Fibroblast of lung (primary cell): ENCODE results near the gene THAP9. TPM values are rescaled to one million over a fixed set of nuclear protein-coding genes. Genes with fewer than 3 reads are reported as not detected.

Experiments
- DNase-seq, 2 donors: peaks; one replicate each; pipeline versions ENCODE4 v3.0.0 to v3.0.0-alpha.2; 2010; ENCODE audit warnings: low read depth in 2 of 2
- H2AFZ ChIP-seq: 2 replicates; pipeline ENCODE4 v1.5.1; 2012; ENCODE audit warnings: low read length, control low read depth, inconsistent platforms
- H3K27ac ChIP-seq: 2 replicates; pipeline ENCODE4 v1.5.1; 2011; ENCODE audit warnings: low read length, control low read depth; ENCODE audit not compliant: insufficient read depth
- H3K27me3 ChIP-seq: 2 replicates; pipeline ENCODE4 v1.5.1; 2011; ENCODE audit warnings: mild to moderate bottlenecking, low read length; ENCODE audit not compliant: control insufficient read depth, insufficient read depth
- H3K36me3 ChIP-seq: 2 replicates; pipeline ENCODE4 v1.5.1; 2011; ENCODE audit warnings: low read length; ENCODE audit not compliant: control insufficient read depth, insufficient read depth
- H3K4me1 ChIP-seq: 2 replicates; pipeline ENCODE4 v1.5.1; 2011; ENCODE audit warnings: low read length; ENCODE audit not compliant: control insufficient read depth, insufficient read depth; ENCODE audit errors: extremely low read depth
- H3K4me2 ChIP-seq: 2 replicates; pipeline ENCODE4 v1.5.1; 2011; ENCODE audit warnings: low read length, control low read depth; ENCODE audit not compliant: insufficient read depth; ENCODE audit errors: extremely low read depth
- H3K4me3 ChIP-seq, 4 experiments: fragments of 200-600 bp in 1 of 4; sonication (generic) in 1 of 4; replicated peaks in 1 of 4; 2 replicates each; pipeline ENCODE4 v1.5.1; 2011 to 2016; ENCODE audit warnings: low read length in 4 of 4, low read depth in 3 of 4, mild to moderate bottlenecking in 3 of 4, control low read depth in 2 of 4, inconsistent platforms in 1 of 4, mixed read lengths in 1 of 4; ENCODE audit not compliant: insufficient read depth in 1 of 4; ENCODE audit errors: control extremely low read depth in 1 of 4
- H3K79me2 ChIP-seq: 2 replicates; pipeline ENCODE4 v1.5.1; 2012; ENCODE audit warnings: mild to moderate bottlenecking, low read length, inconsistent platforms; ENCODE audit not compliant: control insufficient read depth, insufficient read depth
- H3K9ac ChIP-seq: 2 replicates; pipeline ENCODE4 v1.5.1; 2011; ENCODE audit warnings: mild to moderate bottlenecking, low read length, control low read depth; ENCODE audit not compliant: insufficient read depth
- H3K9me3 ChIP-seq: 2 replicates; pipeline ENCODE4 v1.5.1; 2012; ENCODE audit warnings: low read depth, low read length; ENCODE audit not compliant: control insufficient read depth, insufficient read depth
- H4K20me1 ChIP-seq: 2 replicates; pipeline ENCODE4 v1.5.1; 2011; ENCODE audit warnings: low read length; ENCODE audit not compliant: control insufficient read depth, insufficient read depth; ENCODE audit errors: extremely low read depth
- EZH2 ChIP-seq: IDR thresholded peaks from 2 replicates; pipeline ENCODE4 v1.5.1; 2012; ENCODE audit warnings: low read length, control low read depth, mild to moderate bottlenecking; ENCODE audit errors: missing control alignments
- polyA plus RNA-seq, 2 donors: library from polyadenylated mRNA; depleted of rRNA in 1 of 2; stranded (reverse) in 1 of 2; unstranded in 1 of 2; fragments of >200 nt; gene quantifications; 2 replicates each; pipeline ENCODE4 v1.2.1, GENCODE V29; 2011 to 2012; ENCODE audit warnings: missing spikeins in 1 of 2
- total RNA-seq: library from RNA; depleted of rRNA; stranded (reverse); fragments of >200 nt; gene quantifications from 2 replicates; pipeline ENCODE4 v1.2.1, GENCODE V29; 2014
- TF ChIP-seq, protein P1 (sequence below), 2 donors: IDR thresholded peaks in 1 of 2; conservative IDR thresholded peaks in 1 of 2; 1 replicate in 1 of 2; 2 replicates in 1 of 2; pipeline ENCODE4 v1.5.1; 2011 to 2012; ENCODE audit warnings: low read length in 2 of 2, control low read depth in 1 of 2, inconsistent platforms in 1 of 2, low read depth in 1 of 2, mild to moderate bottlenecking in 1 of 2

Gene THAP9
- total and polyA plus RNA-seq, 2 donors (not counting 1 experiment from before 2014, with no cell fraction given): 2.4 to 5.6 TPM

DNA sequence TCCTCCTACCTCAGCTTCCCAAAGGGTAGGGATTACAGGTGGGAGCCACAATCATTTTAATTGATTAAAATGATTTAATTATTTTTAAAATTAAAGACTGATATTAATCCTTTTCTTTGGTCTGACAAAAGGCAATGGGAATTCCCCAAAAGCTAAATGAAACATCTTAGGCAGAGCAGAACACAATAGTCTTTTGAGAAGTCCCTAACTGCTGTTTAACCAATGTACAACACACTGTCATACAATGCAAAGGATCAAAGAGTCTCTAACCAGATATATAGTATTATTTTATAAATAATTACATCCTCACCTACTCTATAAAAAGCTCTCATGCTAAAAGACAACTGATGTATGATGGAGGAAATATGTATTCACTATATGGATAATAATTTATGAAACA, 47.0 kb downstream of the THAP9 start:
- TF ChIP-seq, protein P1, sequence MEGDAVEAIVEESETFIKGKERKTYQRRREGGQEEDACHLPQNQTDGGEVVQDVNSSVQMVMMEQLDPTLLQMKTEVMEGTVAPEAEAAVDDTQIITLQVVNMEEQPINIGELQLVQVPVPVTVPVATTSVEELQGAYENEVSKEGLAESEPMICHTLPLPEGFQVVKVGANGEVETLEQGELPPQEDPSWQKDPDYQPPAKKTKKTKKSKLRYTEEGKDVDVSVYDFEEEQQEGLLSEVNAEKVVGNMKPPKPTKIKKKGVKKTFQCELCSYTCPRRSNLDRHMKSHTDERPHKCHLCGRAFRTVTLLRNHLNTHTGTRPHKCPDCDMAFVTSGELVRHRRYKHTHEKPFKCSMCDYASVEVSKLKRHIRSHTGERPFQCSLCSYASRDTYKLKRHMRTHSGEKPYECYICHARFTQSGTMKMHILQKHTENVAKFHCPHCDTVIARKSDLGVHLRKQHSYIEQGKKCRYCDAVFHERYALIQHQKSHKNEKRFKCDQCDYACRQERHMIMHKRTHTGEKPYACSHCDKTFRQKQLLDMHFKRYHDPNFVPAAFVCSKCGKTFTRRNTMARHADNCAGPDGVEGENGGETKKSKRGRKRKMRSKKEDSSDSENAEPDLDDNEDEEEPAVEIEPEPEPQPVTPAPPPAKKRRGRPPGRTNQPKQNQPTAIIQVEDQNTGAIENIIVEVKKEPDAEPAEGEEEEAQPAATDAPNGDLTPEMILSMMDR (conservative IDR thresholded peaks at IDR 0.05 in 1 of 2, IDR thresholded peaks at IDR 0.05 in 1 of 2; ENCODE audit: low read depth in 1 of 2, low read length in 2 of 2): no peak
- no peak for TF ChIP-seq EZH2
- H3K79me2 ChIP-seq: peaks cover 3% of the 10 kb centered on the region
- no peaks in the 10 kb centered on the region for H3K4me1 ChIP-seq
- H3K27ac ChIP-seq: no peak overlapping the region
- no peak overlapping the region for H2AFZ ChIP-seq
- no peak for DNase-seq
- no peaks in the 10 kb centered on the region for H3K27me3 ChIP-seq
- no peak overlapping the region for H3K4me3 ChIP-seq
- H3K9ac ChIP-seq: no peak overlapping the region
- H3K9me3 ChIP-seq: no peaks in the 10 kb centered on the region
- no peak overlapping the region for H3K4me2 ChIP-seq
- no peaks in the 10 kb centered on the region for H4K20me1 ChIP-seq
- no peaks in the 10 kb centered on the region for H3K36me3 ChIP-seq

DNA sequence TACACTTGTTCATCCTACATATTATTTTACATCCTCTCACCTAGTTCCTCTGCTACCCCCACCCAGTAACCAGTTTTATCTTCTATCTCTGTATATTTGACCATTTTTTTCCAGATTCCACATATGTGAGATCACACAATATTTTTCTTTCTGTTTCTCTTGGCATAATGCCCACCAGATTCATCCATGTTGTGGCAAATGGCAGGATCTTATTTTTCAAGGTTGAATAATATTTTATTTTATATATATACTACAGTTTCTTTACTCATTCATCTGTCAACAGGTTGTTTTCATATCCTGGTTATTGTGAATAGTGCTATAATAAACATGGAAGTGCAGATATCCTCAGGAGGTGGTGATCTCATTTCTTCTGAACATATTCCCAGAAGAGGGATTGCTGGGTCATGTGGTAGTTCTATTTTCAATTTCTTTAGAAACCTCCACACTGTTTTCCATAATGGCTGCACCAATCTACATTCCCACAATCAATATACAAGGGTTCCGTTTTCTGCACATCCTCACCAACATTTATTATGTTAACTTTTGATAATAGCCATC, 48.2 kb downstream of the THAP9 start:
- Histone ChIP-seq H2AFZ (no peak overlapping the region), H3K36me3 (no peaks in the 10 kb centered on the region), H3K4me2 (no peak overlapping the region), H3K9ac (no peak overlapping the region), H4K20me1 (no peaks in the 10 kb centered on the region), H3K9me3 (no peaks in the 10 kb centered on the region), H3K27ac (no peak overlapping the region), H3K4me1 (no peaks in the 10 kb centered on the region), H3K27me3 (no peaks in the 10 kb centered on the region), H3K4me3 (no peak overlapping the region), H3K79me2 (peaks cover 3% of the 10 kb centered on the region)
- DNase-seq: peak; percentile 37 to 44
- TF ChIP-seq, protein P1 (conservative IDR thresholded peaks at IDR 0.05 in 1 of 2, IDR thresholded peaks at IDR 0.05 in 1 of 2; ENCODE audit: low read depth in 1 of 2, low read length in 2 of 2): no peak
- TF ChIP-seq EZH2: no peak

DNA sequence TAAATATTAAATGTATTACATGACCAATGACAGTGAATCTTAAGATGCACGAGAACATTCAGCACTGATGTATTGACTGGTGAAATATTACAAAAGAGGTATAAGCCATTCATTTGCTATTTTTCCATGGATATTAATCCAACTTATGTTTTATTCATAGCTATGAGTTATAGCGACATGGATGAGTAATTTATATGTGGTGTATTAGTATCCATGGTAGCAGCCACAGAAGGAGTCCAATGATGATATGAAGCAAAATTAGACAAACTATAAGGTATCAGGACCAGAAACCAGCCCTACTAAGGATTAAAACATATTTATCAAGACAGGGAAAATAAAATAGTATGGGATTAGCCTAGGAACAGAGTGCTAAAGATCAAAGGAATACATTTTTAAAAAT, 50.7 kb downstream of the THAP9 start:
- no peaks in the 10 kb centered on the region for H3K4me1 ChIP-seq
- no peak overlapping the region for H2AFZ ChIP-seq
- no peak overlapping the region for H3K4me2 ChIP-seq
- H3K27me3 ChIP-seq: no peaks in the 10 kb centered on the region
- H3K79me2 ChIP-seq: peaks cover 3% of the 10 kb centered on the region
- DNase-seq: peak in 1 of 2 donors; percentile 20
- no peak overlapping the region for H3K4me3 ChIP-seq
- TF ChIP-seq, protein P1 (conservative IDR thresholded peaks at IDR 0.05 in 1 of 2, IDR thresholded peaks at IDR 0.05 in 1 of 2; ENCODE audit: low read depth in 1 of 2, low read length in 2 of 2): no peak
- TF ChIP-seq EZH2: no peak
- H3K9ac ChIP-seq: no peak overlapping the region
- no peaks in the 10 kb centered on the region for H3K36me3 ChIP-seq
- H4K20me1 ChIP-seq: no peaks in the 10 kb centered on the region
- H3K9me3 ChIP-seq: no peaks in the 10 kb centered on the region
- no peak overlapping the region for H3K27ac ChIP-seq
